GM11168 (cell line): ENCODE results near the gene PRELID2.
"Not testable (repeated sequence)": the region's sequence is repeated elsewhere in the genome, so short reads cannot be mapped to it uniquely, and the experiment has no call there.

Experiments
- in situ Hi-C: fragments of 300-500 bp; cut with MboI; formaldehyde crosslinking; loops from one replicate; pipeline ENCODE4 v1.12.0; 2022; ENCODE audit warnings: low sequenced_read_pairs; ENCODE audit not compliant: unreplicated experiment

The PRELID2 gene

GRCh38 chr5:145761254-145761653, 73.9 kb downstream of the PRELID2 start:
- in situ Hi-C loops, result no loop called here

- in situ Hi-C loops, result no loop called here
Measured at GRCh38 chr5:145760660-145761059, 74.5 kb downstream of the PRELID2 start.

- in situ Hi-C loops, result no loop called here
Measured at GRCh38 chr5:145752947-145753346, 82.2 kb downstream of the PRELID2 start.

- in situ Hi-C loops, result no loop called here
Measured at GRCh38 chr5:145752534-145752933, 82.6 kb downstream of the PRELID2 start.

GRCh38 chr5:145750199-145750598, 84.9 kb downstream of the PRELID2 start:
- in situ Hi-C loops, result no loop called here

- in situ Hi-C loops, result no loop called here
Measured at GRCh38 chr5:145743396-145744061, 91.6 kb downstream of the PRELID2 start.

GRCh38 chr5:145739843-145740242, 95.3 kb downstream of the PRELID2 start:
- in situ Hi-C loops, result no loop called here

GRCh38 chr5:145738227-145738626, 96.9 kb downstream of the PRELID2 start:
- in situ Hi-C loops, result no loop called here

- in situ Hi-C loops, result no loop called here
Measured at GRCh38 chr5:145737578-145737977, 97.6 kb downstream of the PRELID2 start.

GRCh38 chr5:145729956-145730355, 105.2 kb downstream of the PRELID2 start:
- in situ Hi-C loops, result not testable (repeated sequence)

GRCh38 chr5:145723516-145723915, 111.6 kb downstream of the PRELID2 start:
- in situ Hi-C loops, result no loop called here

- in situ Hi-C loops, result no loop called here
Measured at GRCh38 chr5:145718956-145719355, 116.2 kb downstream of the PRELID2 start.

GRCh38 chr5:145715412-145715811, 119.7 kb downstream of the PRELID2 start:
- in situ Hi-C loops, result no loop called here

GRCh38 chr5:145712245-145712644, 122.9 kb downstream of the PRELID2 start:
- in situ Hi-C loops, result no loop called here

GRCh38 chr5:145711417-145711816, 123.7 kb downstream of the PRELID2 start:
- in situ Hi-C loops, result no loop called here
